ENCODE measurements around the gene ZNF160.
"Not testable (repeated sequence)": the region's sequence is repeated elsewhere in the genome, so short reads cannot be mapped to it uniquely, and the experiment has no call there.

Gene ZNF160

GRCh38 chr19:53091413-53092254 is 11.6 kb downstream of the ZNF160 start:
- no peak for DNase-seq

- no peak for DNase-seq
Observed at GRCh38 chr19:53088091-53088490, 15.1 kb downstream of the ZNF160 start.

- DNase-seq = no peak
Observed at GRCh38 chr19:53086949-53087348, 16.3 kb downstream of the ZNF160 start.

DNA sequence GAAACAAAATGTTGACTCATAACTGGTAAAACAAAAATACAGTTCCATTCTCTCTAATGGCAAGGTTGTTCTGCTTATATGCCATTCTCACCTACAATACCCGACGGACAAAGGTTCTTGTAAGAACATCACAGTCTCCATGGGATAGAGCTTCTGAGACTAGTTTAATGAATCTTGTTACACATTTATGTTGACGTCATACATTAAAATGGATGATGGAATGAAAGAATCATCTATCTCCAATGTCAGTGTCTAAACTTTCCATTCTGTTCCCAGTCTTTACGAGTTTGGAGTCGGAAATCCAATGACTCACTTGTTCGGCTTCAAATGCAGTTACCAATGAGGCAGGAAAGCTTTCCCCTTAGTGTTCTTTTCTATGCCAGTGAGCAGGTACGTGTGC is 17.7 kb downstream of the ZNF160 start:
- no peak for DNase-seq

DNA sequence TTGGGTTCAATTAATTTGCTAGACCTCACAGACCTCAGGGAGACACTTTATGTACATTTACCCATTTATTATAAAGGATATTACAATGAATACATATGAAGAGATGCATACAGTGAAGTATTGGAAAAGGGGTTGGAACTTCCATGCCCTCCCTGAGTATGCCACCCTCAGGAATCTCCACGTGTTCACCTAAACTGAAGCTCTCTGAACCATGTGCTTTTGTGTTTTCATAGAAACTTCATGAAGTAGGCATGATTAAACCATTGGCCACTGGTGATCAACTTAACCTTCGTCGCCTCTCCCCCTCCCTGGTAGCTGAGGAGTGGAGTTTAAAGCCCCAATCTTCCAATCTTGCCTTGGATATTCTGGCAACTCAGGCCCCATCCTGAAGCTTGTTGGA is 20.3 kb downstream of the ZNF160 start:
- DNase-seq = no peak

- no peak for DNase-seq
Observed at GRCh38 chr19:53079313-53079924, 23.8 kb downstream of the ZNF160 start.

GRCh38 chr19:53078668-53079067 is 24.6 kb downstream of the ZNF160 start:
- DNase-seq = no peak

- DNase-seq = no peak
Observed at GRCh38 chr19:53076984-53077383, 26.2 kb downstream of the ZNF160 start.

DNA sequence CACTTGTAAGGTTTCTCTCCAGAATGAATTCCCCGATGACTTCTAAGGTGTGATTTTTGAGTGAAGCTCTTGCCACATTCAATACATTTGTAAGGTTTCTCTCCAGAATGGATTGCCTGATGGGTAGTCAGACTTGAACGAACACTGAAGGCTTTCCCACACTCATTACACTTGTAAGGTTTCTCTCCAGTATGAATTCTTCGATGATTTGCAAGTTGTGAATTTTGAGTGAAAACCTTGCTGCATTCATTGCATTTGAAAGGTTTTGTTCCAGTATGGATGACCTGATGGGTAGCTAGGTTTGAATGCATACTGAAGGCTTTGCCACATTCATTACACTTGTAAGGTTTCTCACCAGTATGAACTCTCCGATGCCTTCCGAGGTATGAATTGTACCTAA is 34.4 kb downstream of the ZNF160 start:
- DNase-seq = no peak

GRCh38 chr19:53068199-53068598 is 35.0 kb downstream of the ZNF160 start:
- DNase-seq = no peak

DNA sequence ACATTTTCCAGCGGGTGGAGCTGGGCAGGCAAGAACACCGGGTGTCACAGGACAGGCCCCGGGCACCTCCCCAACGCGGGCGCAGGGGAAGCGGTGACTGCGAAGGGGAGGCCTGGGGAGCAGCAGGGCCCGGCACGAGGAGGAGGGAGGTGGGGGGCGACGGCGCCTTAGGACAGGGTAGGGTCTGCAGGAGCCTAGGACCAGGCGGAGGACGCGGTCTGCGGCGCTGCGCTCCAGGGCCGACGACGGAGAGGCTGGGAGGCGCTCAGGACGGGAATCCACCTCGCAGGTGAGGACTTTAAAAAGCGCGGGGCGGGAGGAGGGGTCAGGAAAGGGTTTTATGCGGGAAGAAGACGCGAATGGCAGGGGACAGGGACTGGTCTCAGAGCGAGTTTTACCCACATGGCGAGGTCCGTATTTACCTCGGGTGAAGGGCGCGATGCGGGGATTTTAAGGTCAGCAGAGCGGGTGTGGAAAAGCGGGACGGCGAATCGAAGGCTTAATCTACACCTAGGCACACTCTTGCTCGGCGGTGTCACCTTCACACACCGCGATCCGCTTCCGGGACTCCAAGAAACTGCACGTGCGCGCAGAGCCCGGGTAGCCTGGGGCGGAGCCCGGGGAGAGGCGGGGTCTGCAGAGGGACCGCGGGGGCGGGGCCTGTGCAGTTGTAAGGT is 45.2 kb downstream of the ZNF160 start:
- no peak for DNase-seq

DNA sequence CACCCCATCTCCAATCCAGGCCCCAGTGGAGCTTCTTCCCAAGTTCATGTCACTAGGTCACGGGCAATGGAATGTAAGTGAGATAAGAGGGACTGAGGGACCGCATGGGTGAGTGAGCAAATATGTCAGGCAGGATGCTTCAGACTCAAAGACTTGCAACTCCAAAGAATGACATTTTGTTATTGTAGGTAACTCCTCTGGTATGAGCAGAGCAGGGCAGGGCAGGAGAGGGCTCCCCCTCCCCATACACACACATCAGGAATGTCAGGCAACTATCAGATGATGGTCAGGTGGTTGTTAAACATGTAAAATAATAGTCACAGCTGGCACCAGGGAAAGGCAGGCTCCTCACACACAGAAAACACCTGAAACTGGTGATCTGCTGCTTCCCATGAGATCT is 48.1 kb downstream of the ZNF160 start:
- DNase-seq = no peak

DNA sequence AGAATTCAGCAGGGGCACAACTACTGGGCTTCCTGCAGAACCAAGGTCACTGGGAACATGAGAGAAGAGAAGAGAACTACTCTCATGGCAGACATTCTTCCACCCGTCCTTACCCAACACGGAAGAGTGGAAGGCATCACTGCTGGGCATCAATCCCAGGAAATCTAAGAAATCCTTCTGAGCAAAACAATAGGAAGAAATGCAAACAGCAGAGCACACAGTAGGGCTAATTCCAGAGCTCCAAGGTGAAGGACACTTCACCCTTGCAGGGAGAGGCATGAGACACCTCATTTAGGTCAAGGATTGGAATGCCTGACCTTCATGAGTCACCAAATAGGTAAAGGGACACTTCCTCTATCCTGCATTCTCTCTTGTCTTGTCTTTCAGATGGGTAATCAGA is 55.8 kb downstream of the ZNF160 start:
- DNase-seq = no peak

DNA sequence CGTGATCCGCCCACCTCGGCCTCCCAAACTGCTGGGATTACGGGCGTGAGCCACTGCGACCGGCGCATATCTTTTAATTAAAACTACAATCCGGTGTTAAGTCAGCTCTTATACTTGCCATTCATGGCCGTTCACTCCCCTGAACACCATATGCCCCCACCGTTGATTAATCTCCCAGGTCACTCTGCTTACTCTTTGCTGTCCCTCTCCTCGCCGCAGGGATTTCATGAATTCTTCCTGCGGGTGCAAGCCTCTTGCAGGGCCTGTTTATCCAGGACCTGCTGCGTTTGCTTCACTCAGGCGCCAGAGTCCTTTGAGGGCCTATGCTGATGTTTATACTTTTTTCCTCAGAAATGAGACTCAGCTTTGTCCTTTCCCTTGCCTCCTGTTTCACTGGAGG is 57.7 kb downstream of the ZNF160 start:
- no peak for DNase-seq

DNA sequence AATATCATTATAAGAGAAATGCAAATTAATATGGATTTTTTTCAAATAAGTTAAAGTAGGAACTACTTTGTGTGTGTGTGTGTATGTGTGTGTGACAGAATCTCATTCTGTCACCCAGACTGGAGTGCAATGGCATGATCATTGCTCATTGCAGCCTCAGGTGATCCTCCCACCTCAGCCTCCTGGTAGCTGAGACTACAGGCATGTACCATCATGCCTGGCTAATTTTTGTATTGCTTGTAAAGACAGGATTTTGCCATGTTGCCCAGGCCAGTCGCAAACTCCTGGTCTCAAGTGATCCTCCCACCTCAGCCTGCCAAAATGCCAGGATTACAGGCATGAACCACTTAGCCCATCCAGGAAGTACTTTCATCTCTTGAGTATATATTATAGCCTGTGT is 61.9 kb downstream of the ZNF160 start:
- DNase-seq = no peak

DNA sequence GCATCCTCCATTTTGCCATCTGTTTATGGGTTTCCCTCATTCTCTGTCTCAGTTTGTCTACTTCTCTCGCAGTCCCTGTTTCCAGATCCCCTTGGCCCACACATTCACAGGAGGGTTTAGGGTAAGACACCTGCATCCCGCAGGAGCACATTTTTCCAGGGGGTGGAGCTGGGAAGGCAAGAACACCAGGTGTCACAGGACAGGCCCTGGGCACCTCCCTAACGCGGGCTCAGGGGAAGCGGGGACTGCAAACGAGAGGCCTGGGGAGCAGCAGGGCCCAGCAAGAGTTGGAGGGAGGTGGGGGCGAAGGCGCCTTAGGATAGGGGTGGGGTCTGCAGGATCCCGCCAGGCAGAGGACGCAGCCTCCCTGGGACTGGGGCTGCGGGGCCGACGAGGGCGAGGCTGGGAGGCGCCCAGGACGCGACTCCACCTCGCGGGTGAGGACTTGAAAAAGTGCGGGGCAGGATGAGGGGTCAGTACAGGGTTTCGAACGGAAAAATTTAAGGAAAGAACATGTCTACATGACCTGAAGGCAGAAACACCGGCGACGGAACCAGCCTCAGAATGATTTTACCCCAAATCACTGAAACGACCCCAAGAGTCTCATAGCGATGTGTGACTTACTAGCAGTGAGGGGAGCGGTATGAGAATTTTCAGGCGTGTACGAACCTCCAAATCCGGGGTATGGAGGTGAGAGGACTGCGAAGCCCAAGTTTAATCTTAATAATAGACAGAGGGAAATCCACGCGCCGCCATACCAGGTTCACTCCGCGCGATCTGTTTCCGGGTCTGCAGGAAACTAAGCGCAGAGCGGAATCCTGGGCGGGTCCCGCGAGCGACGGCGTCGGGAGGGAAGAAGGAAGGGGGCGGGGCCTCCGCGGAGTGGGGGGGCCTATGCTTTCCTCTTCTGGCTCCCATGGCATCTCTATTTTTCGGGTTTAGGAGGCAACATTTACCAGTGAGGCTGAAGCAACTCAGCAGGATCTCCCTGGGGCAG is 65.8 kb downstream of the ZNF160 start:
- no peak for DNase-seq

DNA sequence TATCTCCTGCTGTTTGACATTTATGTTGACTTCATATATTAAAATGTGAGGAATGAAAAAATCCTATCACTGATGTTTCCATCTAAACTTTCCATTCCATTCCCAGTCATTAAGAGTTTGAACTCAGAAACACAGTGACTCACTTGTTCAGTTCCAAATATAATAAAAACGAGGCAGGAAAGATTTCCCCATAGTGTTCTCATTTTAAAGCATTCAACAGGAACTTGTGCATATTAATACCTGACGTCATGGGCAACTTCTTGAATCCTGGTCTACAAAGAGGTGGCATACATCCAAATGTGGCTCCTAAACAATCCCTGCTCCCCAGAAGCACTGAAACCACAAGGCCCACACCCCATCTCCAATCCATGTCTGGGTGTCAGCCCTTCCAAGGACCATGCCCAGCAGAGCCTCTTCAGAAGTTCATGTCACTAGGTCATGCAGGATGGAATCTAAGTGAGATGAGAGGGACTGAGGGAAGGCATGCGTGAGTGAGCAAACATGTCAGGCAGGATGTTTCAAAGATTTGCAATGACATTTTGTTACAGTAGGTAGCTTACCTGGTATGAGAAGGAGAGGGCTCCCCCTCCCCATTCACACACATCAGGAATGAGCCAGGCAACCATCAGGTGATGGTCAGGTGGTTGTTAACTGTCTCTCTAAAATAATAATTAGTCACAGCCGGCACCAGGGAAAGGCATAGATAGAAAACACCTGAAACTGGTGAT is 68.1 kb downstream of the ZNF160 start:
- DNase-seq = no peak

DNA sequence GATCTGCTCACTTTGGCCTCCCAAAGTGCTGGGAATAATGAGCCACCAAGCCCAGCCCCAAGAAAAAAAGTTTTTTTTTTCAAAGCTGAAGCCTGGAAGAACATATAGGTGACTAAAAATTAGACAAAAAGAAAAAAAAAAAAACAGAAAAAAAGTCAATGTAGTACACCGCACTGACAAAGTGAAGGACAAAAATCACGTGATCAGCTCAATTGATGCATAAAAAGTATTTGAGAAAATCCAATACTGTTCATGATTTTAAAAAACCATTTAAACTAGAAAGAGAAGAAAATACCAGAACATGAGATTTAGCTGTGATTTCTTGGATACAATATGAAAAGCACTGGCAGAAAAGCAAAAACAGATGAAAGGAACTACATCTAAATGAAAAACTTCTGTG is 69.2 kb downstream of the ZNF160 start:
- DNase-seq = no peak

DNA sequence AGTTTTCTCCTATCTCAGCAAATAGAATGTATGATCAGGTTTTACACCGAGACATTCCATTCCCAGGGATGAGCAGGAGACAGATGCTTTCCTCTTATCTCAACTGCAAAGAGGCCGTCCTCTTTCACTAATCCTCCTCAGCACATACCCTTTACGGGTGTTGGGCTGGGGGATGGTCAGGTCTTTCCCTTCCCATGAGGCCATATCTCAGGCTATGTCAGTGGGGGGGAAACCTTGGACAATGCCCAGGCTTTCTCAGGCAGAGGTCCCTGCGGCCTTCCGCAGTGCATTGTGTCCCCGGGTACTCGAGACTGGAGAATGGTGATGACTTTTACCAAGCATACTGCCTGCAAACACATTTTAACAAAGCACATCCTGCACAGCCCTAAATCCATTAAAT is 74.9 kb downstream of the ZNF160 start:
- DNase-seq = not testable (repeated sequence)

- DNase-seq = no peak
Observed at GRCh38 chr19:53019684-53020083, 83.5 kb downstream of the ZNF160 start.

Measured in bone marrow (tissue), 2 donors.